ENCODE data around the gene GGA3.

DNA sequence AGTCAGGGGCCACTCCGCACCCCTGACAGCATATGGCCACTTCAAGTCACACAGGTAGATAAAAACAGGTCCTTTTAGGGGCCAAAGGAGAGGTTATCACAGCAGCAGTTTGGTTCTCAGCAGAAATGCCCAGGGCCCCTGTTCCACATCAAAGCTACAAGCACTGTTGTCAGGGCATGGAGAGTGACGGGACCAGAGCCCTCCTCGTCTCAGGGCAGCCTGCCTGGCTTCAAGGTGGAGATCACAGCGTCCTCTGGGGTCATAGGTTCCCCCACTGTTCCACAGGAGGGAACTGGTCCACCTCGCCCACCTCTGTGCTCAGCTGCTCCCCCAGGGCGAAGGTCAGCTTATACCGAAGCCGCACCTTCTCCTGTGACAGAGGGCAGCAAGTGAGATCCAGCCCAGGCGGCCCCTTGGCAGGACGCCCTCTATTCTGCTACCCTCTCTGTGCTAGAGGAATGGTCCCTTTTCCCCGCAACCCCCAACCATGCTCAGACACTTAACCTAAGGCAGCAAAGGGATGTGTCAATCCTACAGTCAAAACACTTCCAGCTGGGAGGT lies 23.3 kb downstream of the GGA3 start:
- TF ChIP-seq EP300 (IDR thresholded peaks at IDR 0.05) (no peak), SMC3 (IDR thresholded peaks at IDR 0.05) (no peak), RAD21 (conservative IDR thresholded peaks at IDR 0.05 in 1 of 2, IDR thresholded peaks at IDR 0.05 in 1 of 2) (no peak), KDM5A (IDR thresholded peaks at IDR 0.05) (no peak), POLR2A (IDR thresholded peaks at IDR 0.05; ENCODE audit: low read length) (no peak), CTCF (IDR thresholded peaks at IDR 0.05) (no peak), CHD4 (IDR thresholded peaks at IDR 0.05; ENCODE audit: borderline replicate concordance) (no peak), RFX5 (IDR thresholded peaks at IDR 0.05) (no peak), ZFP36 (IDR thresholded peaks at IDR 0.05; ENCODE audit: borderline replicate concordance, partially characterized antibody) (no peak), RNF2 (IDR thresholded peaks at IDR 0.05; ENCODE audit: borderline replicate concordance, low read depth) (no peak)

Measured in A549 (cell line).